ENCODE measurements around the gene PGC. TPM values are rescaled to one million over a fixed set of nuclear protein-coding genes. Genes with fewer than 3 reads are reported as not detected.

PGC gene
- total RNA-seq, result not detected
- long read RNA-seq, result 0 reads

- DNase-seq, result no peak
- no peaks in the 10 kb centered on the region for H3K9me3 ChIP-seq (replicated peaks)
- no peak within 1 kb of the TSS for H3K27ac ChIP-seq (replicated peaks)
- H3K27me3 ChIP-seq (ENCODE audit: low read depth), result no peaks in the 10 kb centered on the region
- H3K4me3 ChIP-seq, result no peak within 1 kb of the TSS
- no peaks in the 10 kb centered on the region for H3K36me3 ChIP-seq
- H3K4me1 ChIP-seq, result no peaks in the 10 kb centered on the region
- TF ChIP-seq CTCF (IDR thresholded peaks at IDR 0.05; ENCODE audit: borderline replicate concordance), result no peak
- intact Hi-C loops (cut with micrococcal nuclease), result no loop called here
These were observed at the start of gene PGC for GRCh38 chr6:41747256-41748101. TSS of gene PGC (minus strand) at chr6:41747397. CDS start at chr6:41747334, 63 bp downstream.

GRCh38 chr6:41796474-41796873 is 49.3 kb upstream of the PGC start:
- Histone ChIP-seq H3K27ac (replicated peaks) (no peak overlapping the region), H3K36me3 (peaks cover 35% of the 10 kb centered on the region), H3K4me3 (no peak overlapping the region), H3K27me3 (ENCODE audit: low read depth) (no peaks in the 10 kb centered on the region), H3K4me1 (peaks cover 42% of the 10 kb centered on the region), H3K9me3 (replicated peaks) (no peaks in the 10 kb centered on the region)
- no peak for DNase-seq
- intact Hi-C loops (cut with micrococcal nuclease), result loop anchor here (10.0 kb wide), 1 partner anchor 128 kb away; the partner anchor contains the start of genes BYSL and MED20
- TF ChIP-seq CTCF (IDR thresholded peaks at IDR 0.05; ENCODE audit: borderline replicate concordance), result no peak

- Histone ChIP-seq H3K4me1 (peaks cover 83% of the 10 kb centered on the region), H3K27ac (replicated peaks) (peak overlapping the region; percentile 78), H3K9me3 (replicated peaks) (no peaks in the 10 kb centered on the region), H3K36me3 (peaks cover 57% of the 10 kb centered on the region), H3K4me3 (no peak overlapping the region), H3K27me3 (ENCODE audit: low read depth) (no peaks in the 10 kb centered on the region)
- intact Hi-C loops (cut with micrococcal nuclease), result loop anchor here (10.0 kb wide), 1 partner anchor 133 kb away; the partner anchor contains the start of genes BYSL and MED20
- TF ChIP-seq CTCF (IDR thresholded peaks at IDR 0.05; ENCODE audit: borderline replicate concordance), result no peak
- no peak for DNase-seq
These were observed 44.8 kb upstream of the PGC start for GRCh38 chr6:41791984-41792383.

GRCh38 chr6:41791305-41791704 is 44.1 kb upstream of the PGC start:
- H3K27ac ChIP-seq (replicated peaks), result peak overlapping the region; percentile 78
- DNase-seq, result no peak
- no peaks in the 10 kb centered on the region for H3K27me3 ChIP-seq (ENCODE audit: low read depth)
- H3K4me1 ChIP-seq, result peaks cover 88% of the 10 kb centered on the region
- H3K36me3 ChIP-seq, result peaks cover 53% of the 10 kb centered on the region
- H3K4me3 ChIP-seq, result no peak overlapping the region
- TF ChIP-seq CTCF (IDR thresholded peaks at IDR 0.05; ENCODE audit: borderline replicate concordance), result no peak
- intact Hi-C loops (cut with micrococcal nuclease), result loop anchor here (10.0 kb wide), 1 partner anchor 133 kb away; the partner anchor contains the start of genes BYSL and MED20
- no peaks in the 10 kb centered on the region for H3K9me3 ChIP-seq (replicated peaks)

- no peaks in the 10 kb centered on the region for H3K9me3 ChIP-seq (replicated peaks)
- no peak overlapping the region for H3K4me3 ChIP-seq
- no peaks in the 10 kb centered on the region for H3K27me3 ChIP-seq (ENCODE audit: low read depth)
- H3K27ac ChIP-seq (replicated peaks), result no peak overlapping the region
- TF ChIP-seq CTCF (IDR thresholded peaks at IDR 0.05; ENCODE audit: borderline replicate concordance), result no peak
- DNase-seq, result no peak
- intact Hi-C loops (cut with micrococcal nuclease), result loop anchor here (10.0 kb wide), 1 partner anchor 135 kb away; the partner anchor contains the start of genes BYSL and MED20
- H3K36me3 ChIP-seq, result peaks cover 43% of the 10 kb centered on the region
- peaks cover 95% of the 10 kb centered on the region for H3K4me1 ChIP-seq
These were observed 42.8 kb upstream of the PGC start for GRCh38 chr6:41790045-41790444.

All from left ventricle myocardium inferior (tissue), 1 donor.